K562 (cell line): ENCODE measurements around the gene GALNT16. TPM values are rescaled to one million over a fixed set of nuclear protein-coding genes. Genes with fewer than 3 reads are reported as not detected.

Source experiments
- ATAC-seq: fragments of 200-7000 bp; cut with Tn5 transposase; 3 replicates; pipeline ENCODE4 v1.9.1; 2020; ENCODE audit warnings: moderate library complexity
- BruUV-seq: library from RNA; stranded (reverse); fragments of 400-500 nt; replicated peaks from 2 replicates; lab custom pipeline; 2021; lab: Mats Ljungman, UMichigan
- CTCF ChIA-PET: fragments of 300-600 bp; formaldehyde crosslinking; extraction: SDS; loops from one replicate; lab custom pipeline; 2021; ENCODE audit warnings: low intra/inter-chr PET ratio; lab: Yijun Ruan, JAX
- POLR2A ChIA-PET: fragments of 300-600, 350-650 bp; sonication (Branson Sonifier 250); formaldehyde crosslinking; extraction: SDS; loops from one replicate; lab custom pipeline; 2021; ENCODE audit warnings: antibody characterized with exemption, inconsistent platforms; lab: Yijun Ruan, JAX
- DNase-seq, 4 experiments: peaks; one replicate each; pipeline versions ENCODE4 v3.0.0 to v3.0.0-alpha.2; 2011 to 2018; ENCODE audit warnings: low spot score in 3 of 4, mixed read lengths in 3 of 4; ENCODE audit errors: extremely low read depth in 1 of 4
- FAIRE-seq: peaks from 2 replicates; lab custom pipeline; 2011; peaks lifted over from hg19 to GRCh38; lab: Jason Lieb, UNC
- H2AFZ ChIP-seq: 2 replicates; pipeline ENCODE4 v1.6.0; 2011; ENCODE audit warnings: low read depth, low read length, control low read depth, inconsistent platforms
- H3K27ac ChIP-seq: fragments of 200-600 bp; 3 replicates; pipeline ENCODE4 v1.8.0; 2011; ENCODE audit warnings: low read depth, mild to moderate bottlenecking, control low read depth, inconsistent platforms, low read length, moderate library complexity, mixed read lengths; ENCODE audit errors: extremely low read depth
- H3K27me3 ChIP-seq, 2 experiments: fragments of 300-600 bp in 1 of 2; 2 replicates in 1 of 2; 3 replicates in 1 of 2; pipeline versions ENCODE4 v1.6.0 to v1.8.0; 2011; ENCODE audit warnings: inconsistent platforms in 2 of 2, low read length in 2 of 2, mild to moderate bottlenecking in 1 of 2, mixed read lengths in 1 of 2, moderate library complexity in 1 of 2; ENCODE audit not compliant: control insufficient read depth in 2 of 2, insufficient read depth in 2 of 2
- H3K36me3 ChIP-seq: fragments of 300-600 bp; 3 replicates; pipeline ENCODE4 v1.8.0; 2011; ENCODE audit warnings: mild to moderate bottlenecking, low read length, inconsistent platforms; ENCODE audit not compliant: control insufficient read depth, insufficient read depth
- H3K4me1 ChIP-seq, 2 experiments: fragments of 200-600 bp in 1 of 2; replicated peaks in 1 of 2; 2 replicates in 1 of 2; 3 replicates in 1 of 2; pipeline versions ENCODE4 v1.5.1 to v1.8.0; 2011; ENCODE audit warnings: inconsistent platforms in 2 of 2, low read length in 2 of 2, mild to moderate bottlenecking in 1 of 2, mixed read lengths in 1 of 2, moderate library complexity in 1 of 2; ENCODE audit not compliant: control insufficient read depth in 2 of 2, insufficient read depth in 2 of 2
- H3K4me2 ChIP-seq: 2 replicates; pipeline ENCODE4 v1.6.1; 2011; ENCODE audit warnings: low read length, control low read depth, inconsistent platforms, mixed read lengths; ENCODE audit not compliant: insufficient read depth
- H3K4me3 ChIP-seq: fragments of 200-600 bp; sonication (generic), shearing (Covaris generic); 2 replicates; pipeline ENCODE4 v1.5.1; 2016; ENCODE audit warnings: control low read depth, inconsistent platforms
- H3K79me2 ChIP-seq: fragments of 200-600 bp; 3 replicates; pipeline ENCODE4 v1.8.0; 2011; ENCODE audit warnings: low read length, inconsistent platforms; ENCODE audit not compliant: control insufficient read depth, insufficient read depth
- H3K9ac ChIP-seq, 2 experiments: 2 replicates each; pipeline versions ENCODE4 v1.6.0 to v1.6.1; 2011; ENCODE audit warnings: low read depth in 2 of 2, low read length in 2 of 2, control low read depth in 1 of 2, inconsistent platforms in 1 of 2, mild to moderate bottlenecking in 1 of 2, mixed read lengths in 1 of 2; ENCODE audit not compliant: insufficient read depth in 1 of 2
- H3K9me1 ChIP-seq: one replicate; pipeline ENCODE4 v1.6.0; 2011; ENCODE audit warnings: inconsistent platforms, mild to moderate bottlenecking, low read length, moderate library complexity; ENCODE audit not compliant: control insufficient read depth, insufficient read depth
- H3K9me3 ChIP-seq: replicated peaks from 2 replicates; pipeline ENCODE4 v1.5.1; 2011; ENCODE audit warnings: low read depth, low read length, inconsistent platforms; ENCODE audit not compliant: control insufficient read depth, insufficient read depth
- H4K20me1 ChIP-seq: replicated peaks from 2 replicates; pipeline ENCODE4 v1.6.1; 2011; ENCODE audit warnings: low read length, inconsistent platforms, mixed read lengths; ENCODE audit not compliant: control insufficient read depth, insufficient read depth
- NRF1 ChIP-seq, 2 experiments: fragments of 450-650 bp; IDR thresholded peaks in 1 of 2; conservative IDR thresholded peaks in 1 of 2; 2 replicates each; pipeline ENCODE4 v1.6.1; 2014; ENCODE audit warnings: mild to moderate bottlenecking in 2 of 2
- SFPQ ChIP-seq: fragments of 200-400 bp; formaldehyde crosslinking; IDR thresholded peaks from 2 replicates; pipeline ENCODE4 v1.6.1; 2017; ENCODE audit warnings: mild to moderate bottlenecking, low read depth, low read length, moderate library complexity
- SMARCA4 ChIP-seq: fragments of 450-650 bp; IDR thresholded peaks from 2 replicates; pipeline ENCODE4 v1.6.1; 2016
- SRSF3 ChIP-seq: fragments of 200-400 bp; formaldehyde crosslinking; IDR thresholded peaks from 2 replicates; pipeline ENCODE4 v1.6.1; 2016; ENCODE audit warnings: mild to moderate bottlenecking, low read length, moderate library complexity; ENCODE audit not compliant: insufficient read depth
- ZNF121 ChIP-seq: sonication (generic); formaldehyde crosslinking; conservative IDR thresholded peaks from 2 replicates; pipeline ENCODE4 v1.8.0; 2022; ENCODE audit warnings: missing genetic modification reagents
- ZNF224 ChIP-seq: sonication (generic); formaldehyde crosslinking; IDR thresholded peaks from 2 replicates; pipeline ENCODE4 v1.8.0; 2022; ENCODE audit warnings: mild to moderate bottlenecking, missing genetic modification reagents
- ZNF311 ChIP-seq: fragments of 250-450 bp; sonication (Bioruptor Pico); IDR thresholded peaks from 2 replicates; pipeline ENCODE4 v1.4.0; 2020; ENCODE audit warnings: mild to moderate bottlenecking, moderate library complexity
- WGBS: fragments of 100-300 bp; shearing (Covaris generic); methylation state at CpG from one replicate; pipeline ENCODE4 v1.1.6; 2016; ENCODE audit warnings: low coverage, mixed read lengths; ENCODE audit not compliant: insufficient coverage; ENCODE audit errors: missing lambda C conversion rate; 5-methylcytosine and 5-hydroxymethylcytosine counted together
- in situ Hi-C: fragments of 300-500 bp; cut with MboI; formaldehyde crosslinking; loops from 4 replicates; pipeline ENCODE4 v1.15.0; 2018; ENCODE audit warnings: inconsistent platforms, mixed read lengths
- intact Hi-C: fragments of 100-400 bp; cut with micrococcal nuclease; formaldehyde crosslinking; loops from 2 replicates; pipeline ENCODE4 v1.14.2; 2022
- polyA plus RNA-seq, 8 experiments: library from polyadenylated mRNA; depleted of rRNA in 4 of 8; stranded (reverse) in 5 of 8; unstranded in 3 of 8; fragments of >200 nt; fragmentation: Nextera tagmentation in 2 of 8; fragmentation: Illumina TruSeq in 1 of 8; extraction: Ambion mirVana in 2 of 8; extraction: Trizol in 1 of 8; gene quantifications; 2 replicates each; pipeline versions ENCODE4 v1.2.1 to v1.2.3, GENCODE V29; 2011 to 2014; ENCODE audit warnings: inconsistent platforms in 1 of 8, missing spikeins in 1 of 8
- total RNA-seq, 7 experiments: library from RNA; depleted of rRNA in 6 of 7; stranded (reverse); fragments of >200 nt in 6 of 7; fragmentation: Illumina TruSeq in 2 of 7; extraction: Trizol in 2 of 7; gene quantifications; 2 replicates each; pipeline versions ENCODE4 v1.2.1 to v1.2.3, GENCODE V29; 2011 to 2021; ENCODE audit warnings: low replicate concordance in 1 of 7
- TF ChIP-seq, protein P1 (sequence below), 3 experiments: IDR thresholded peaks in 2 of 3; conservative IDR thresholded peaks in 1 of 3; 2 replicates each; pipeline ENCODE4 v1.5.1; 2011 to 2012; ENCODE audit warnings: low read length in 3 of 3, mild to moderate bottlenecking in 3 of 3, control low read depth in 2 of 3, improper control_type of control experiment in 1 of 3, inconsistent platforms in 1 of 3, low read depth in 1 of 3, mixed read lengths in 1 of 3, moderate library complexity in 1 of 3; ENCODE audit not compliant: insufficient read depth in 2 of 3
- TF ChIP-seq, protein P2 (sequence below): fragments of 450-650 bp; formaldehyde crosslinking; IDR thresholded peaks from 2 replicates; pipeline ENCODE4 v1.4.0; 2022; ENCODE audit warnings: mild to moderate bottlenecking, moderate library complexity
- TF ChIP-seq, protein P3 (sequence below): fragments of 200-800 bp; sonication (Bioruptor generic); IDR thresholded peaks from 2 replicates; pipeline ENCODE4 v1.6.1; 2017; ENCODE audit warnings: missing genetic modification characterization, missing compliant biosample characterization

Gene GALNT16
- total and polyA plus RNA-seq, 9 of the 15 experiments (the other 6 are each of a cell fraction or from before 2014, with no cell fraction given) = not detected

DNA sequence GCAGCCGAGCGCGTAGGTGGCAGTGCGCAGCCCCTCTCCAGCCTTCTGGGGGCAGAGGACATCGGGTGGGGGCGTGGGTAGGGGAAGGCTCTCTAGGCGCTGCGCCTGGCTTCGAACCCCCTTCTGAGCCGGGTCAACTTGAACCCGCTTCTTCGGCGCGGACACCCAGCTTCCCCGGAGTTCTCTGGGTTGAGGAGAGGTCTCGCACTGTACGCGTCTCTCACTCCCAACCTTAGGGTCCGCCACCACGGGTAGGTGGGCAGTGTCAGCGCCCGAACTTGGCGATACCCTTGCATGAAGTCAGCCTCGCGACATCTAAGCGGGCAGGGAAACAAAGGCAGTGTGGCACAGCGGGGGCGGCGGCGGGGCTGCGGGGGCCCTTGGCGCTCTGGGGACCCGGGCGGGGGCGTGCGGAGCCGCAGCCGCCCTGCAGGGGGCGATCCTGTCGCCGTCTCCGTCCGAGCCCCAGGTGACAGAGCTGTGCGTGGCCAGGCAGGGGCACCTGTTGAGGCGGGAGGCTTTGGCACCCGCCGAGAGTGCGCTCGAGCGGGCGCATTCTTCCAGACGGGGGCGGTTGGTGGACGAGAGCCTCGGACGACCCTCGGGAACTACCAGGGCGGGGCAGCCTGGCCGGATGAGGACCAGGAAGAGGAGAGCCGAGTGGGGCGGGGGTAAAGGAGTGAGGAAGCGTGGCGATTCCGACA is 1.1 kb downstream of the GALNT16 start (continued):
- TF ChIP-seq, protein P1, sequence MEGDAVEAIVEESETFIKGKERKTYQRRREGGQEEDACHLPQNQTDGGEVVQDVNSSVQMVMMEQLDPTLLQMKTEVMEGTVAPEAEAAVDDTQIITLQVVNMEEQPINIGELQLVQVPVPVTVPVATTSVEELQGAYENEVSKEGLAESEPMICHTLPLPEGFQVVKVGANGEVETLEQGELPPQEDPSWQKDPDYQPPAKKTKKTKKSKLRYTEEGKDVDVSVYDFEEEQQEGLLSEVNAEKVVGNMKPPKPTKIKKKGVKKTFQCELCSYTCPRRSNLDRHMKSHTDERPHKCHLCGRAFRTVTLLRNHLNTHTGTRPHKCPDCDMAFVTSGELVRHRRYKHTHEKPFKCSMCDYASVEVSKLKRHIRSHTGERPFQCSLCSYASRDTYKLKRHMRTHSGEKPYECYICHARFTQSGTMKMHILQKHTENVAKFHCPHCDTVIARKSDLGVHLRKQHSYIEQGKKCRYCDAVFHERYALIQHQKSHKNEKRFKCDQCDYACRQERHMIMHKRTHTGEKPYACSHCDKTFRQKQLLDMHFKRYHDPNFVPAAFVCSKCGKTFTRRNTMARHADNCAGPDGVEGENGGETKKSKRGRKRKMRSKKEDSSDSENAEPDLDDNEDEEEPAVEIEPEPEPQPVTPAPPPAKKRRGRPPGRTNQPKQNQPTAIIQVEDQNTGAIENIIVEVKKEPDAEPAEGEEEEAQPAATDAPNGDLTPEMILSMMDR (IDR thresholded peaks at IDR 0.05 in 2 of 3, conservative IDR thresholded peaks at IDR 0.05 in 1 of 3; ENCODE audit: insufficient read depth in 2 of 3, low read depth in 1 of 3, low read length in 3 of 3) = peak; percentile 35 to 58 (median 49); a peak in 5 of 6 replicates
- TF ChIP-seq, all 486 proteins: peak for 5

DNA sequence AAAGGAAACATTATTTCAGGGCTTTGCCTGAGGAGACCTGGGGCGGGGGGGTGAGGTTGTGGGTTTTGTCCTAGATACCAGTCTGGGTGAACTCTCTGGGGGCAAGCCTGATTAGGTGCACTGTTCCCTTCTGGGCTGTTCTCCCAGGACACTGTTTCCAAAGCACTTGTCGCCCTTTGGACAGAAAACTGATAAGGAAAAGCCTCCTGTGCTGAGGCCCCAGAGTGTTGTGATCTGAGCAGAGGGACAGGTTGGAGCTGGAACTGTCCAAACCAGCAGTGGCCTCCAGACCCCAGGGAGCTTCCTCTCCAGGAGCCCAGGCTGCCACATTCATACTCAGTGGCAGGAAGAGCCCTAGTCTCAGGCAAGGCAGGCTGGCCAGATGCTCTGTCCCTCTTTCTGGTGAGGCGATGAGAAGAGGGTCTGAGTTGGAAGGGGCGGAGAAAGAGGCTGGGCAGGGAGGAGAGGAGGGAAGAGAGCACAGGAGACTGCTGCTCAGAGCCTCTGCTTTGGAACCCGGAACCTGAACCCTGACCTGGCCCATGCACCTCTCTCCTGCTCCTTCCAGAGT is 1.9 kb downstream of the GALNT16 start:
- H3K27ac ChIP-seq = no peak overlapping the region
- intact Hi-C loops (no loop called here), in situ Hi-C loops (loop anchor here (25.0 kb wide), 1 partner anchor 200 kb away; no protein-coding TSS in a partner anchor)
- H3K36me3 ChIP-seq = no peaks in the 10 kb centered on the region
- H3K9ac ChIP-seq = no peak overlapping the region
- no peaks in the 10 kb centered on the region for H3K9me1 ChIP-seq
- no peaks in the 10 kb centered on the region for H3K9me3 ChIP-seq
- H3K4me1 ChIP-seq = peaks cover 0 to 23% of the 10 kb centered on the region in 2 experiments; a peak in 2 of 5 replicates
- POLR2A ChIA-PET = interaction anchor here (0.6 to 1.3 kb wide), 4 partner anchors 11 to 309 kb away, joined by 3 read pairs; no protein-coding TSS in a partner anchor
- DNase-seq (no peak), ATAC-seq (peak; percentile 24; the same call in 1 of the 3 replicates), FAIRE-seq (no peak)
- H4K20me1 ChIP-seq = no peaks in the 10 kb centered on the region
- no peak overlapping the region for H3K4me3 ChIP-seq
- no peaks in the 10 kb centered on the region for H3K79me2 ChIP-seq
- CTCF ChIA-PET = no interaction called here
- no peak overlapping the region for H3K4me2 ChIP-seq
- 0% methylated on average over 3 of the region's 5 CpGs for WGBS
- no peak overlapping the region for H2AFZ ChIP-seq
- H3K27me3 ChIP-seq = peaks cover 14 to 72% of the 10 kb centered on the region in 2 experiments
- BruUV-seq = no TSS peak
- TF ChIP-seq ZNF121 = no peak
- no peak for TF ChIP-seq ZNF311 (CRISPR knock-in tag)
- TF ChIP-seq, protein P2, sequence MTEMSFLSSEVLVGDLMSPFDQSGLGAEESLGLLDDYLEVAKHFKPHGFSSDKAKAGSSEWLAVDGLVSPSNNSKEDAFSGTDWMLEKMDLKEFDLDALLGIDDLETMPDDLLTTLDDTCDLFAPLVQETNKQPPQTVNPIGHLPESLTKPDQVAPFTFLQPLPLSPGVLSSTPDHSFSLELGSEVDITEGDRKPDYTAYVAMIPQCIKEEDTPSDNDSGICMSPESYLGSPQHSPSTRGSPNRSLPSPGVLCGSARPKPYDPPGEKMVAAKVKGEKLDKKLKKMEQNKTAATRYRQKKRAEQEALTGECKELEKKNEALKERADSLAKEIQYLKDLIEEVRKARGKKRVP = no peak
- no peak for TF ChIP-seq NRF1 (conservative IDR thresholded peaks at IDR 0.05 in 1 of 2, IDR thresholded peaks at IDR 0.05 in 1 of 2)
- no peak for TF ChIP-seq SFPQ
- TF ChIP-seq SMARCA4 = no peak
- TF ChIP-seq SRSF3 = no peak
- no peak for TF ChIP-seq ZNF224
- TF ChIP-seq, protein P3, sequence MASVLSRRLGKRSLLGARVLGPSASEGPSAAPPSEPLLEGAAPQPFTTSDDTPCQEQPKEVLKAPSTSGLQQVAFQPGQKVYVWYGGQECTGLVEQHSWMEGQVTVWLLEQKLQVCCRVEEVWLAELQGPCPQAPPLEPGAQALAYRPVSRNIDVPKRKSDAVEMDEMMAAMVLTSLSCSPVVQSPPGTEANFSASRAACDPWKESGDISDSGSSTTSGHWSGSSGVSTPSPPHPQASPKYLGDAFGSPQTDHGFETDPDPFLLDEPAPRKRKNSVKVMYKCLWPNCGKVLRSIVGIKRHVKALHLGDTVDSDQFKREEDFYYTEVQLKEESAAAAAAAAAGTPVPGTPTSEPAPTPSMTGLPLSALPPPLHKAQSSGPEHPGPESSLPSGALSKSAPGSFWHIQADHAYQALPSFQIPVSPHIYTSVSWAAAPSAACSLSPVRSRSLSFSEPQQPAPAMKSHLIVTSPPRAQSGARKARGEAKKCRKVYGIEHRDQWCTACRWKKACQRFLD (CRISPR knock-in tag) = no peak
